ENCODE results near the gene REPIN1.

DNA sequence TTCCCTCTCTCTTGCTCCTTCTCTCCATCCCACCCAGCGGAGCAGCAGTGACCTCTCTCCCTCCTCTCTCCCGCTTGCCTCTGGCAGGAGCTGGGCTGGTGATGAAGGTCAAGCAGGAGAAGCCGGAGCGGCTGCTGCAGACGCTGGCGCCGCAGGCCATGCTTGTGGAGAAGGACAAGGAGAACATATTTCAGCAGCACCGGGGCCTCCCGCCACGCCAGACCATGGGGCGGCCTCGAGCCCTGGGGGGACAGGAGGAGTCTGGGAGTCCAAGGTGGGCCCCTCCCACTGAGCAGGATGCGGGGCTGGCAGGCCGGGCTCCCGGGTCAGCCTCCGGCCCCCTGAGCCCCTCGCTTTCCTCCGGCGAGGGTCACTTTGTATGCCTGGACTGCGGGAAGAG, 27.8 kb downstream of the REPIN1 start:
- TF ChIP-seq EZH2 (IDR thresholded peaks at IDR 0.05; ENCODE audit: borderline replicate concordance, low read depth, low read length, severe bottlenecking), result no peak
- TF ChIP-seq, protein P1, sequence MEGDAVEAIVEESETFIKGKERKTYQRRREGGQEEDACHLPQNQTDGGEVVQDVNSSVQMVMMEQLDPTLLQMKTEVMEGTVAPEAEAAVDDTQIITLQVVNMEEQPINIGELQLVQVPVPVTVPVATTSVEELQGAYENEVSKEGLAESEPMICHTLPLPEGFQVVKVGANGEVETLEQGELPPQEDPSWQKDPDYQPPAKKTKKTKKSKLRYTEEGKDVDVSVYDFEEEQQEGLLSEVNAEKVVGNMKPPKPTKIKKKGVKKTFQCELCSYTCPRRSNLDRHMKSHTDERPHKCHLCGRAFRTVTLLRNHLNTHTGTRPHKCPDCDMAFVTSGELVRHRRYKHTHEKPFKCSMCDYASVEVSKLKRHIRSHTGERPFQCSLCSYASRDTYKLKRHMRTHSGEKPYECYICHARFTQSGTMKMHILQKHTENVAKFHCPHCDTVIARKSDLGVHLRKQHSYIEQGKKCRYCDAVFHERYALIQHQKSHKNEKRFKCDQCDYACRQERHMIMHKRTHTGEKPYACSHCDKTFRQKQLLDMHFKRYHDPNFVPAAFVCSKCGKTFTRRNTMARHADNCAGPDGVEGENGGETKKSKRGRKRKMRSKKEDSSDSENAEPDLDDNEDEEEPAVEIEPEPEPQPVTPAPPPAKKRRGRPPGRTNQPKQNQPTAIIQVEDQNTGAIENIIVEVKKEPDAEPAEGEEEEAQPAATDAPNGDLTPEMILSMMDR (IDR thresholded peaks at IDR 0.05; ENCODE audit: borderline replicate concordance, extremely low read depth, low read length, poor library complexity, severe bottlenecking), result no peak

Measured in DND-41 (cell line).